WTC11 (cell line): ENCODE data around the gene DYNLRB2.

Source experiments
- CREB1 ChIP-seq: sonication (generic); formaldehyde crosslinking; IDR thresholded peaks from 2 replicates; pipeline ENCODE4 v1.8.0; 2023; ENCODE audit warnings: mild to moderate bottlenecking, missing genetic modification reagents
- ESRRA ChIP-seq: sonication (generic); formaldehyde crosslinking; IDR thresholded peaks from 2 replicates; pipeline ENCODE4 v1.8.1; 2022; ENCODE audit warnings: mild to moderate bottlenecking, missing genetic modification reagents, borderline replicate concordance
- GTF2I ChIP-seq: fragments of 250-450 bp; sonication (Bioruptor Pico); conservative IDR thresholded peaks from 2 replicates; pipeline ENCODE4 v1.4.0; 2021; ENCODE audit warnings: mild to moderate bottlenecking
- JUN ChIP-seq: sonication (generic); formaldehyde crosslinking; IDR thresholded peaks from 2 replicates; pipeline ENCODE4 v1.8.0; 2023; ENCODE audit warnings: mild to moderate bottlenecking, missing genetic modification reagents
- NR1H2 ChIP-seq: sonication (generic); formaldehyde crosslinking; IDR thresholded peaks from 2 replicates; pipeline ENCODE4 v1.9.0; 2021; ENCODE audit warnings: mild to moderate bottlenecking, moderate library complexity, missing genetic modification reagents
- RELA ChIP-seq: sonication (generic); formaldehyde crosslinking; IDR thresholded peaks from 2 replicates; pipeline ENCODE4 v1.8.1; 2022; ENCODE audit warnings: missing genetic modification reagents, mild to moderate bottlenecking, borderline replicate concordance
- TF ChIP-seq, protein P1 (sequence below): sonication (generic); formaldehyde crosslinking; IDR thresholded peaks from 2 replicates; pipeline ENCODE4 v1.8.1; 2022; ENCODE audit warnings: missing genetic modification reagents, borderline replicate concordance
- TF ChIP-seq, protein P2 (sequence below): fragments of 200-600 bp; IDR thresholded peaks from 2 replicates; pipeline ENCODE4 v1.8.0; 2022; ENCODE audit warnings: antibody characterized with exemption
- TF ChIP-seq, protein P3 (sequence below): sonication (generic); formaldehyde crosslinking; IDR thresholded peaks from 2 replicates; pipeline ENCODE4 v1.8.1; 2023; ENCODE audit warnings: mild to moderate bottlenecking, missing genetic modification reagents, moderate library complexity

GRCh38 chr16:80554033-80554432 lies 13.2 kb downstream of the DYNLRB2 start:
- TF ChIP-seq, protein P1, sequence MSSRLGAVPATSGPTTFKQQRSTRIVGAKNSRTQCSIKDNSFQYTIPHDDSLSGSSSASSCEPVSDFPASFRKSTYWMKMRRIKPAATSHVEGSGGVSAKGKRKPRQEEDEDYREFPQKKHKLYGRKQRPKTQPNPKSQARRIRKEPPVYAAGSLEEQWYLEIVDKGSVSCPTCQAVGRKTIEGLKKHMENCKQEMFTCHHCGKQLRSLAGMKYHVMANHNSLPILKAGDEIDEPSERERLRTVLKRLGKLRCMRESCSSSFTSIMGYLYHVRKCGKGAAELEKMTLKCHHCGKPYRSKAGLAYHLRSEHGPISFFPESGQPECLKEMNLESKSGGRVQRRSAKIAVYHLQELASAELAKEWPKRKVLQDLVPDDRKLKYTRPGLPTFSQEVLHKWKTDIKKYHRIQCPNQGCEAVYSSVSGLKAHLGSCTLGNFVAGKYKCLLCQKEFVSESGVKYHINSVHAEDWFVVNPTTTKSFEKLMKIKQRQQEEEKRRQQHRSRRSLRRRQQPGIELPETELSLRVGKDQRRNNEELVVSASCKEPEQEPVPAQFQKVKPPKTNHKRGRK (CRISPR knock-in tag): no peak
- TF ChIP-seq JUN (CRISPR knock-in tag): no peak
- no peak for TF ChIP-seq ESRRA (CRISPR knock-in tag)
- TF ChIP-seq, protein P2, sequence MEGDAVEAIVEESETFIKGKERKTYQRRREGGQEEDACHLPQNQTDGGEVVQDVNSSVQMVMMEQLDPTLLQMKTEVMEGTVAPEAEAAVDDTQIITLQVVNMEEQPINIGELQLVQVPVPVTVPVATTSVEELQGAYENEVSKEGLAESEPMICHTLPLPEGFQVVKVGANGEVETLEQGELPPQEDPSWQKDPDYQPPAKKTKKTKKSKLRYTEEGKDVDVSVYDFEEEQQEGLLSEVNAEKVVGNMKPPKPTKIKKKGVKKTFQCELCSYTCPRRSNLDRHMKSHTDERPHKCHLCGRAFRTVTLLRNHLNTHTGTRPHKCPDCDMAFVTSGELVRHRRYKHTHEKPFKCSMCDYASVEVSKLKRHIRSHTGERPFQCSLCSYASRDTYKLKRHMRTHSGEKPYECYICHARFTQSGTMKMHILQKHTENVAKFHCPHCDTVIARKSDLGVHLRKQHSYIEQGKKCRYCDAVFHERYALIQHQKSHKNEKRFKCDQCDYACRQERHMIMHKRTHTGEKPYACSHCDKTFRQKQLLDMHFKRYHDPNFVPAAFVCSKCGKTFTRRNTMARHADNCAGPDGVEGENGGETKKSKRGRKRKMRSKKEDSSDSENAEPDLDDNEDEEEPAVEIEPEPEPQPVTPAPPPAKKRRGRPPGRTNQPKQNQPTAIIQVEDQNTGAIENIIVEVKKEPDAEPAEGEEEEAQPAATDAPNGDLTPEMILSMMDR: no peak
- no peak for TF ChIP-seq CREB1
- no peak for TF ChIP-seq NR1H2 (CRISPR knock-in tag)
- TF ChIP-seq, protein P3, sequence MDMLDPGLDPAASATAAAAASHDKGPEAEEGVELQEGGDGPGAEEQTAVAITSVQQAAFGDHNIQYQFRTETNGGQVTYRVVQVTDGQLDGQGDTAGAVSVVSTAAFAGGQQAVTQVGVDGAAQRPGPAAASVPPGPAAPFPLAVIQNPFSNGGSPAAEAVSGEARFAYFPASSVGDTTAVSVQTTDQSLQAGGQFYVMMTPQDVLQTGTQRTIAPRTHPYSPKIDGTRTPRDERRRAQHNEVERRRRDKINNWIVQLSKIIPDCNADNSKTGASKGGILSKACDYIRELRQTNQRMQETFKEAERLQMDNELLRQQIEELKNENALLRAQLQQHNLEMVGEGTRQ: no peak
- TF ChIP-seq RELA (CRISPR knock-in tag): no peak
- no peak for TF ChIP-seq GTF2I (CRISPR knock-in tag)
